ENCODE data around the gene SHPK.

GRCh38 chr17:3596804-3597464 lies 39.1 kb downstream of the SHPK start:
- TF ChIP-seq EZH2 (IDR thresholded peaks at IDR 0.05; ENCODE audit: low read depth) (no peak), CTCF (conservative IDR thresholded peaks at IDR 0.05) (no peak)

Measured in PC-9 (cell line).